Left colon (tissue), 2 donors: ENCODE results near the gene SPINK2. TPM values are rescaled to one million over a fixed set of nuclear protein-coding genes. Genes with fewer than 3 reads are reported as not detected.

Experiments
- ATAC-seq: fragments of 200-7000 bp; cut with Tn5 transposase; one replicate; pipeline ENCODE4 v1.9.1; 2020; ENCODE audit warnings: mild to moderate bottlenecking, moderate library complexity
- DNase-seq, 2 donors: peaks; one replicate each; pipeline ENCODE4 v3.0.0-alpha.2; 2020
- intact Hi-C, 2 donors: fragments of 100-400 bp; cut with DNase I in 1 of 2; cut with micrococcal nuclease in 1 of 2; formaldehyde crosslinking; loops; one replicate each; pipeline versions ENCODE4 v1.11.2 to v1.14.0; 2022; cut with DNase I, micrococcal nuclease
- total RNA-seq, 2 donors: library from RNA; stranded (reverse); fragmentation: NEBNext Ultra II Directional; extraction: Animal tissue kit (Norgen Biotek cat#: 25700); gene quantifications; one replicate each; pipeline ENCODE4 v1.2.1, GENCODE V29; 2021
- donor health status: DM: no; HTN: no; CAD: no.
- donor health status: DM: yes; HTN: yes; CAD: no.

SPINK2 gene
- total RNA-seq, 2 donors from 2014 or later, result 3.3 TPM; not detected in 1

- intact Hi-C loops, result loop anchor here in 1 of 2 donors (5.0 kb wide), 1 partner anchor 227 kb away; no protein-coding TSS in a partner anchor
Measured at GRCh38 chr4:56804551-56804950, 16.9 kb downstream of the SPINK2 start.

GRCh38 chr4:56803471-56803870 is 18.0 kb downstream of the SPINK2 start:
- ATAC-seq (peak; percentile 41), DNase-seq (no peak)
- intact Hi-C loops, result loop anchor here in 1 of 2 donors (5.0 kb wide), 1 partner anchor 226 kb away; no protein-coding TSS in a partner anchor

More at GRCh38 chr4:56804551-56804950, 16.9 kb downstream of the SPINK2 start:
- DNase-seq (no peak), ATAC-seq (no peak)

GRCh38 chr4:56799824-56800756 is 21.4 kb downstream of the SPINK2 start:
- DNase-seq, result peak; percentile 79 to 90
- intact Hi-C loops, result loop anchor here in 1 of 2 donors (5.0 to 10.0 kb wide), 2 partner anchors 105 to 223 kb away; no protein-coding TSS in a partner anchor
- peak; percentile 99 for ATAC-seq

- ATAC-seq (no peak), DNase-seq (no peak)
- intact Hi-C loops, result loop anchor here in 1 of 2 donors (10.0 kb wide), 1 partner anchor 104 kb away; no protein-coding TSS in a partner anchor
Measured at GRCh38 chr4:56799161-56799759, 22.2 kb downstream of the SPINK2 start.

GRCh38 chr4:56796211-56796610 is 25.3 kb downstream of the SPINK2 start:
- ATAC-seq (no peak), DNase-seq (no peak)
- intact Hi-C loops, result loop anchor here in 1 of 2 donors (10.0 kb wide), 1 partner anchor 101 kb away; no protein-coding TSS in a partner anchor

- ATAC-seq (no peak), DNase-seq (no peak)
- intact Hi-C loops, result loop anchor here in 1 of 2 donors (10.0 kb wide), 1 partner anchor 97 kb away; no protein-coding TSS in a partner anchor
Measured at GRCh38 chr4:56791316-56791715, 30.2 kb downstream of the SPINK2 start.

- intact Hi-C loops, result loop anchor here in 1 of 2 donors (10.0 kb wide), 1 partner anchor 96 kb away; no protein-coding TSS in a partner anchor
- no peak for ATAC-seq
- no peak for DNase-seq
Measured at GRCh38 chr4:56790691-56791091, 30.8 kb downstream of the SPINK2 start.

- DNase-seq, result no peak
- ATAC-seq, result no peak
- intact Hi-C loops, result no loop called here
Measured at GRCh38 chr4:56788081-56788480, 33.4 kb downstream of the SPINK2 start.

GRCh38 chr4:56787380-56787779 is 34.1 kb downstream of the SPINK2 start:
- peak; percentile 95 for ATAC-seq
- intact Hi-C loops, result no loop called here
- peak; percentile 49 to 63 for DNase-seq

- intact Hi-C loops, result no loop called here
- DNase-seq (peak; percentile 44 to 62), ATAC-seq (peak; percentile 69)
Measured at GRCh38 chr4:56786955-56787354, 34.5 kb downstream of the SPINK2 start.

GRCh38 chr4:56783986-56784385 is 37.5 kb downstream of the SPINK2 start:
- DNase-seq (no peak), ATAC-seq (no peak)
- intact Hi-C loops, result no loop called here

GRCh38 chr4:56782019-56782418 is 39.5 kb downstream of the SPINK2 start:
- no peak for ATAC-seq
- no peak for DNase-seq
- intact Hi-C loops, result no loop called here

GRCh38 chr4:56773346-56773745 is 48.2 kb downstream of the SPINK2 start:
- intact Hi-C loops, result no loop called here
- ATAC-seq (no peak), DNase-seq (no peak)

- DNase-seq, result no peak
- intact Hi-C loops, result no loop called here
- ATAC-seq, result no peak
Measured at GRCh38 chr4:56772134-56772533, 49.4 kb downstream of the SPINK2 start.

- DNase-seq (peak in 1 of 2 donors; percentile 37), ATAC-seq (peak; percentile 93)
- intact Hi-C loops, result no loop called here
Measured at GRCh38 chr4:56768763-56769162, 52.7 kb downstream of the SPINK2 start.

- intact Hi-C loops, result no loop called here
- ATAC-seq (peak; percentile 66), DNase-seq (no peak)
Measured at GRCh38 chr4:56768316-56768715, 53.2 kb downstream of the SPINK2 start.

GRCh38 chr4:56767567-56767966 is 53.9 kb downstream of the SPINK2 start:
- DNase-seq, result no peak
- intact Hi-C loops, result no loop called here
- no peak for ATAC-seq

GRCh38 chr4:56764775-56765174 is 56.7 kb downstream of the SPINK2 start:
- ATAC-seq, result peak; percentile 30
- intact Hi-C loops, result no loop called here
- DNase-seq, result no peak

GRCh38 chr4:56764223-56764622 is 57.3 kb downstream of the SPINK2 start:
- ATAC-seq (no peak), DNase-seq (no peak)
- intact Hi-C loops, result no loop called here
